SK-N-DZ (cell line): ENCODE data around the gene U2SURP.
"Not testable (repeated sequence)": the region's sequence is repeated elsewhere in the genome, so short reads cannot be mapped to it uniquely, and the experiment has no call there.

Experiments
- DNase-seq: peaks from one replicate; pipeline ENCODE4 v3.0.0-alpha.2; 2015; ENCODE audit warnings: low spot score

U2SURP gene

GRCh38 chr3:143014921-143015320 lies 13.6 kb downstream of the U2SURP start:
- DNase-seq, result no peak

- no peak for DNase-seq
Observed at GRCh38 chr3:143016321-143016972, 15.1 kb downstream of the U2SURP start.

- no peak for DNase-seq
Observed at GRCh38 chr3:143024351-143024960, 23.1 kb downstream of the U2SURP start.

GRCh38 chr3:143031327-143031726 lies 30.0 kb downstream of the U2SURP start:
- no peak for DNase-seq

- not testable (repeated sequence) for DNase-seq
Observed at GRCh38 chr3:143031796-143032387, 30.5 kb downstream of the U2SURP start.

GRCh38 chr3:143035466-143036211 lies 34.3 kb downstream of the U2SURP start:
- DNase-seq, result no peak

- no peak for DNase-seq
Observed at GRCh38 chr3:143036557-143036956, 35.2 kb downstream of the U2SURP start.

GRCh38 chr3:143037867-143038266 lies 36.5 kb downstream of the U2SURP start:
- no peak for DNase-seq

GRCh38 chr3:143040261-143040879 lies 39.0 kb downstream of the U2SURP start:
- no peak for DNase-seq

- DNase-seq, result no peak
Observed at GRCh38 chr3:143041903-143042302, 40.5 kb downstream of the U2SURP start.

- no peak for DNase-seq
Observed at GRCh38 chr3:143045639-143046038, 44.3 kb downstream of the U2SURP start.

GRCh38 chr3:143046075-143046474 lies 44.7 kb downstream of the U2SURP start:
- not testable (repeated sequence) for DNase-seq

GRCh38 chr3:143054011-143054410 lies 52.6 kb downstream of the U2SURP start:
- DNase-seq, result no peak

- DNase-seq, result no peak
Observed at GRCh38 chr3:143056372-143056771, 55.0 kb downstream of the U2SURP start.

- no peak for DNase-seq
Observed at GRCh38 chr3:143060906-143061305, 59.5 kb downstream of the U2SURP start.

GRCh38 chr3:143063018-143063417 lies 61.6 kb downstream of the U2SURP start:
- DNase-seq, result no peak

GRCh38 chr3:143064777-143065176 lies 63.4 kb downstream of the U2SURP start:
- DNase-seq, result no peak

- no peak for DNase-seq
Observed at GRCh38 chr3:143065364-143065763, 64.0 kb downstream of the U2SURP start.

GRCh38 chr3:143066033-143066432 lies 64.7 kb downstream of the U2SURP start:
- DNase-seq, result no peak

- no peak for DNase-seq
Observed at GRCh38 chr3:143067201-143067600, 65.8 kb downstream of the U2SURP start.

- no peak for DNase-seq
Observed at GRCh38 chr3:143068059-143068458, 66.7 kb downstream of the U2SURP start.

- no peak for DNase-seq
Observed at GRCh38 chr3:143070977-143071551, 69.7 kb downstream of the U2SURP start.
